OCI-LY7 (cell line): ENCODE measurements around the gene MANBA.

ENCODE experiments used
- CTCF ChIP-seq: fragments of 200-600 bp; sonication (generic); conservative IDR thresholded peaks from 2 replicates; pipeline ENCODE4 v1.5.1; 2014; ENCODE audit warnings: mild to moderate bottlenecking, antibody characterized with exemption, low read length, moderate library complexity, mixed read lengths
- EZH2phosphoT487 ChIP-seq: fragments of 200-600 bp; sonication (generic); IDR thresholded peaks from 2 replicates; pipeline ENCODE4 v1.6.1; 2018; ENCODE audit warnings: low read depth, borderline replicate concordance, mild to moderate bottlenecking, mixed run types, antibody characterized with exemption, low read length, moderate library complexity, mixed read lengths

- TF ChIP-seq CTCF (no peak), EZH2phosphoT487 (no peak)
Observed at GRCh38 chr4:102809190-102809589, 48.4 kb upstream of the MANBA start.
